Lower leg skin (tissue), 3 donors: Measurements from ENCODE around the gene DUSP5.

ENCODE experiments used
- POLR2A ChIP-seq, 2 donors: fragments of 450-650 bp; IDR thresholded peaks; one replicate each; pipeline ENCODE4 v1.6.1; 2016 to 2017; ENCODE audit warnings: antibody characterized with exemption in 2 of 2, mild to moderate bottlenecking in 1 of 2, moderate library complexity in 1 of 2
- TF ChIP-seq, protein P1 (sequence below), 3 donors: fragments of 450-650 bp; IDR thresholded peaks; one replicate each; pipeline ENCODE4 v1.5.1; 2016; ENCODE audit warnings: antibody characterized with exemption in 3 of 3, mild to moderate bottlenecking in 3 of 3, moderate library complexity in 2 of 3

DNA sequence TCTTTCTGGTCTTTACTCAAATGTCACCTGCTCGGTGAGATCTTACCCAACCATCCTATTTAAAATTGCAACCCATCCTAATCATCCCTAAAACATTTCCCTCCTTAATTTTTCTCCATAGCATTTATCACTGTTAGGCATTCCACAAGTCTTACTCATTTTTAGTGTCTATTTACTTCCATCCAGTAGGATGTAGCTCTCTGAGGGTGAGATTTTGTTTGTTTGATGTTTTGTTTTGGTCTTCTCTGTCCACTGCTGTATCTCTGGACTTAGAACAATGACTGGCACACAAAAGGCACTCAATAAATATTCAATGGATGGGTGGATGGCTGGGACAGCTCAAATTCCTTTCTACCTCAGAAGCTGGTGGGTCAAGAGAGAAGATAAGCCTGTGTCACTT lies 15.8 kb upstream of the DUSP5 start:
- TF ChIP-seq, protein P1, sequence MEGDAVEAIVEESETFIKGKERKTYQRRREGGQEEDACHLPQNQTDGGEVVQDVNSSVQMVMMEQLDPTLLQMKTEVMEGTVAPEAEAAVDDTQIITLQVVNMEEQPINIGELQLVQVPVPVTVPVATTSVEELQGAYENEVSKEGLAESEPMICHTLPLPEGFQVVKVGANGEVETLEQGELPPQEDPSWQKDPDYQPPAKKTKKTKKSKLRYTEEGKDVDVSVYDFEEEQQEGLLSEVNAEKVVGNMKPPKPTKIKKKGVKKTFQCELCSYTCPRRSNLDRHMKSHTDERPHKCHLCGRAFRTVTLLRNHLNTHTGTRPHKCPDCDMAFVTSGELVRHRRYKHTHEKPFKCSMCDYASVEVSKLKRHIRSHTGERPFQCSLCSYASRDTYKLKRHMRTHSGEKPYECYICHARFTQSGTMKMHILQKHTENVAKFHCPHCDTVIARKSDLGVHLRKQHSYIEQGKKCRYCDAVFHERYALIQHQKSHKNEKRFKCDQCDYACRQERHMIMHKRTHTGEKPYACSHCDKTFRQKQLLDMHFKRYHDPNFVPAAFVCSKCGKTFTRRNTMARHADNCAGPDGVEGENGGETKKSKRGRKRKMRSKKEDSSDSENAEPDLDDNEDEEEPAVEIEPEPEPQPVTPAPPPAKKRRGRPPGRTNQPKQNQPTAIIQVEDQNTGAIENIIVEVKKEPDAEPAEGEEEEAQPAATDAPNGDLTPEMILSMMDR (IDR thresholded peaks at IDR 0.05): no peak
- TF ChIP-seq POLR2A (IDR thresholded peaks at IDR 0.05): no peak
